ENCODE results near the gene FAM151A.

FAM151A gene

DNA sequence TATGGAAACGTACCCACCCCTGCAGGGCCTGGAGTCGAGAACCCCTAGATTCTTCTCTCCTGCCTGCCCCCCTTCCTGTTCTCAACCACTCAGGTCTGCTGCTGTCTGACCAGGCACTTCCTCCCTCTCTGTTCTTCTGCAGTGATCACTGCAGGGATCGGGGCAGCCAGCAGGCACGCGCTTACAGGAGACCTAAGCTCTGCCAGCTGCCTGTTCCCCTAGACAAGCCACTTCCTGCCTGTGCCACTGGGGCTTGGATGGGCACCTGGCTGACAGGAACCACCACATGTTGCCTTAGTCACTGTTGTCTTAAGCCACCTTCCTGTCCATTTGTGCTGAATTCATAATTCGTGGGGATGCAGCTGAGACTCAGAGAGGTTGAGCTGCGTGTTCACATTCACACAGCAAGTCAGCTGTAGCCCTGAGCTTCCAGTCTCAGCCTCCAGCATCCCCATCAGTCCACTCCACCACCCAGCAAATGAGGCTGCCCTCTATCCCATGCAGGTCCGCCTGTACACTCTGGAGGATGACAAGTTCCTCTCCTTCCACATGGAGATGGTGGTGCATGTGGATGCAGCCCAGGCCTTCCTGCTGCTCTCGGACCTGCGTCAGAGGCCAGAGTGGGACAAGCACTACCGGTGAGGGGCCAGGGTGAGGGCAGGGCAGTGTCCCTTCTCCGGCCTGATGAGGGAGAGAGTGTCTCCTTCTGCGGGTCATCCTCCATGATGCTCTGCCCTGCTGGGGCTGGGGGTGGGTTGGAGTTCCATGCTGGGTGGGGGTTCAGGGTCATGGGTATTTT, 18.6 kb downstream of the FAM151A start:
- DNase-seq (ENCODE audit: low read depth in 2 of 2, low spot score in 1 of 2), result peak in 1 of 2 donors; percentile 2

DNA sequence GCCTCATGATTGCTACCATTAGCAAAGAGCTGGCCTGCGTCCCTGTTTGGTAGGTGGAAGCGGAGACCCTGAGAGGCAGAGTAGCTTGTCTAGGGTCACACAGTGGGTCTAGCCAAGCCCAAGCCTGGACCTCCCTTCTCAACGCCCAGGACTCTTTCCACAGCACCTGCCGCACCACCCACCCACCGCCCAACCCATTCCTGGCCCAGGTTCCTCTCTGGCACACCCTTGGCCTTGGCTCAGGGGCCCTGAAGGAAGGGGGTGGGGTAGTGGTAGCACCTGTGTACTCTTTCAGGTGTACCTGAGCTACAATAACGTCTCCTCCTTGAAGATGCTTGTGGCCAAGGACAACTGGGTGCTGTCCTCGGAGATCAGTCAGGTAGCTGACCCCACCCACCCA, 19.3 kb downstream of the FAM151A start:
- no peak for DNase-seq (ENCODE audit: low read depth in 2 of 2, low spot score in 1 of 2)

DNA sequence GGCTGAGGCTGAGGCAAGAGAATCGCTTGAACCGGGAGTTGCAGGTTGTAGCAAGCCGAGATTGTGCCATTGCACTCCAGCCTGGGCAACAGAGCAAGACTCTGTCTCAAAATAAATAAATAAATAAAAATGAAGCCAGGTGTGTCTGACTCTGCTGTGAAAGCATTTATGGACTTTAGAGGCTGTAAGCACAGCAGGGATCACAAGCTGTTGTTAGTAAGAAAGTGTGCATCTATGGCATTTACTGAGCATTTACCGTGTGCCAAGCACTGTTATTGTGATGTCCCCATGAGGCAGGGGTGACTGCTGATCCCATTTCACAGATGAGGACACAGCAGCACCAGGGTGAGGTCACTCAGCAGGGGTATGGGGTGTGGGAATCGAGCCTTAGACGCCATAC, 20.1 kb downstream of the FAM151A start:
- no peak for DNase-seq (ENCODE audit: low read depth in 2 of 2, low spot score in 1 of 2)

DNA sequence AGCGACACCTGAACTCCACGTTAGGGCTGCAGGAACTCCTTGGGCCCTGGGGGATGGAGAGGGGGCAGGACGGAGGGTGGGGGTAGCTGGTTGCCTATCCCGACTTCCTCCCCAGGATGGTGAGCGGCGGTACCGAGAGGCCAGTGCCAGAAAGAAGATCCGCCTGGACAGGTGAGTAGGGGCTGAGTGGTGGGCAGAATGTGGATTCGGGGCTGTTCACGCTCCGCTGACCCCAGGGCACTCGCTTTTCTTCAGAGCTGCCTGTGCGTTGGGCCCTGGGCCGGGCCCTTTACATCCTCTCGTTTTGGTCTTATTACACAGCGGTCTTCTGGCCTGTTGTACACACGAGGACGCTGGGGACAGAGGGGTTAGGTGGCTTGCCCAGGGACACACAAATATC, 20.8 kb downstream of the FAM151A start:
- DNase-seq (ENCODE audit: low read depth in 2 of 2, low spot score in 1 of 2), result no peak

DNA sequence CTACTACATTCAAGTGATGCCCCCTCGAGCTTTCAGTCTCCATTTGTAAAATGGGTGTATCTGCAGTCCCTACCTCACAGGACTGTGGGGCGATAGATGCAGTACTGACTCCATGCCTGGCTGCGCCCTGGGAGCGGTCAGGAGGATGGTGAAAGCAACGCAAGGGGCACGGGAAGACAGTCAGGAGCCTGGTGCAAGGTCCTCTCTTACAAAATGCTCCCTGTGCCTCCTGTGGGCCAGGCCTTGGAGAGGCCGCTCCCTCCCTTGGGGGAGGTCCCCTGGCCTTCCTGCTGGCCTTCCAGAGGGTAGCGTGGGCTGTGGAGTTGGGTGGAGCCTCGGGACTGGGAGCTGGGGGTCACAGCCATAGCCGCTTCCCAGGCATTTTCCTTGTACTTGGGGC, 21.6 kb downstream of the FAM151A start:
- DNase-seq (ENCODE audit: low read depth in 2 of 2, low spot score in 1 of 2), result no peak

DNA sequence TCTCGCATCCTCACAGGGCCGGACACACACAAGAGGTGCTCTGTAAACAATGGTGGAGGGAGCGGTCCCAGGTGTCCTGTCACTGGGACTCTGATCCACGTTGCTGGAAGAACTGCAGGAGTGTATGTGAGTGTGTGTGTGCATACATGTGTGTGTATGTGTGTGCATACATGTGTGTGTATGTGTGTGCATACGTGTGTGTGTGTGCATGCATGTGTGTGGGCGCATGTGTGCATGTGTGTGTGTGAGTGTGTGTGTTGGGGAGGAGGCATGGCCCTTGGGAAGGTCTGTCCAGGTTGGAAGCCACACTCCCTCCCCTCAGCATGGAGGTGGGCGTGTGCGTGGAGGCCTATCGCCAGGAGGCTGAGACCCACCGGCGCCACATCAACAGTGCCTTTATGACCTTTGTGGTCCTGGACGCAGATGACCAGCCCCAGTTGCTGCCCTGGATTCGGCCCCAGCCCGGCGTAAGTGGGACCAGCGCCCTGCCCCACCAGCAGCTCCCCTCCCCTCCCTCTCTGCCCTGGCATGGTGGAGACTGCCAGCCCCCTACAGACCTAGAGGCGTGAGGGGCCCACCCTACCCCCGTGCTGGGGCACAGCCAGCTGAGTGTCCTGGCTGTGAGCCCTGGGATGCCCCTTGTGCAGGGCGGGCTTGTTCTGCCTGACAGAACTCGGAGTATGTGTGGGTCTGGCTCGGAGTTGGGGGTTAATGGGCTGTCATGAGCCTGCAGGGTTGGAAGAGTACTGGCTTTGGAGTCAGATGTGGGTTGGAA, 22.2 kb downstream of the FAM151A start:
- DNase-seq (ENCODE audit: low read depth in 2 of 2, low spot score in 1 of 2), result no peak

DNA sequence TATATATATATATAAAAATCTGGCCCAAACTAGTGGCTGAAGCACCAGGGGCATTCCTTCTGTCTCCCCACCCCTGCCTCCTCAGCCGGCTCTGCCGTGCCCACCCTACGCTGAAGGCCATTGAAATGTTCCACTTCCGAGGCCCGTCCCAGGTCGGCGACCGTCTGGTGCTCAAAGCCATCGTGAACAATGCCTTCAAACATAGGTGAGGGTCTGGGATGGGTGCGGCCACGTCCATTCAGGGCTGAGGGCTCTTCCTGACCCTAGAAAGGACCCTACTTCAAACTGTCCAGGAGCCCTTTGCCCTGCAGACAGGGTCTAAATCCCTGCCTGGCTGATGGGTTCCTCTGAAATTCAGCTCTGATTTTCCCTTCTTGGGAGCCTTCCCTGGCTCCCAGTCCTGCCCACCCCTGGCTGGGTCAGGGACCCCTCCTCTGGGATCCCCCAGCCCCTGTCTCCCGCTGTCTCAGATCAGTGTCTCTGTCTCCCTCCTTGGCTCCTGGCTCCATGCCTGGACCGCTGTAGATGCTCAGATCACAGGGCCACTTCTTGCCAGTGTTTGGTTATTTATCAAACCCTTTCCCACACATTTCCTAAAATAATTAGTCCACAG, 24.0 kb downstream of the FAM151A start:
- DNase-seq (ENCODE audit: low read depth in 2 of 2, low spot score in 1 of 2), result no peak

DNA sequence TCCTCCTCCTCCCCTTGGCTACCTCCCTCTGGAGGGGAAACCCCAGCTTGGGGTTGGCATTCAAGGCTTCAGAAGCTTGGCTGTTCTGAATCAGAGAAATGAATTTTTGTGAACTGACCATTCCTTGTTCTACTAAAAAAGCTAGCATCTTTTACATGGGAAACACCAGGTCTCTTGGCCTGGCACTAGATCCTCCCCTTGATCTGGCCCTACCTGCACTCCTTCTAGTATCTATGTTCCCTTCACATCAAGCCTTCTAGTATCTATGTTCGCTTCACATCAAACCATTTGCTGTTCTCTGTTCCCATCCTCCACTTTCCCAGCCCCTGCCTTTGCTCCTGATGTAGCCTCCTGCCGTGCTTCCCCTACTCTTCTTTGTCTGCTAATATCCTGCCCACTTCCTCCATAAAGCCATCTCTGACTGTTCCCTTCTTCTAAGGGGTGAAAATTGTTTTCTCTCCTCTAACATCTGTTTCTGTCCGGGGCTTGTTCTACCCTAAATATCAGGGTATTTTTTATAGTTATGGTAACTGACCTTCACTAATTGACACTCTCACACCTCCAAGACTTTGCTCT, 25.8 kb downstream of the FAM151A start:
- DNase-seq (ENCODE audit: low read depth in 2 of 2, low spot score in 1 of 2), result no peak

DNA sequence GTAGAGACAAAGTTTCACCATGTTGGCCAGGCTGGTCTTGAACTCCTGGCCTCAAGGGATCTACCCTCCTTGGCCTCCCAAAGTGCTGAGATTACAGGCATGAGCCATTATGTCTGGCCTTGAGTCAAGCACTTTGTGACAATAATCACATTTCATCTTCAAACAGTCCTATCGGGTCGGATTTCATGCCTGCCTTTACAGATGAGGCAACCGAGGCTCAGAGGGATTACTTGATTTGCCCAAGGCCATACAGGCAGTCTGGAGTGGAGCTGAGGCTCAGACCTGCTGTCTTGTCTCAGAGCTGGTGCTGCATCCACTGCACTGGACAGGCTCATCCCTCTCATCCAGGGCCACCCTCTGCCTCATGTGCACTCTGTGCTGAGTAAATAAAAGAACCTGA, 26.6 kb downstream of the FAM151A start:
- no peak for DNase-seq (ENCODE audit: low read depth in 2 of 2, low spot score in 1 of 2)

DNA sequence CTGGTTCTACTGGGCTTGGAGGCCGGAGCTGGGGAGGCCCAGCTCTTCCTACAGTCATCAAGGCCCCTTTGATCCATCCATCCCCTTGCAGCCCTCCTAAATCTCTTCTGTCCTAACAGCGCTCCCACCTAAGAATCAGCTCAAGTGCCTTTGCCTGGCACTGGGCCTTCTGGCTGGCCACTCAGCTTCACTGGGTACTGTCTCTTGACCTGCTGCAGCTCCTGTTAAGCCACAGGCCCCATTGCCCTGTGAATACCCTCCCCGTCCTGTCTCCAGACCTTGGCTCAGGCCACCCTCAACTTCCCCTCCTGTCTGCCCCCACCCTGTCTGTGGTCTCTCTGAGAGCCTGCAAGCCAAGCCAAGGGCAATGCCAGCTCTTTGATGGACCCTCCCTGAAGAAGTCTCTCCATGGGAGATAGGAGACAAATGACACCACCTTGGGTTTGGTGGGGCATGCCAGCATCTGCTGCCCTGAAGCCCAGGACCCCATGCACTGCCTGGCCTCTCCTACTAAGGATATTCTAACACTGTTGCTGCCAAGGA, 27.3 kb downstream of the FAM151A start:
- no peak for DNase-seq (ENCODE audit: low read depth in 2 of 2, low spot score in 1 of 2)

DNA sequence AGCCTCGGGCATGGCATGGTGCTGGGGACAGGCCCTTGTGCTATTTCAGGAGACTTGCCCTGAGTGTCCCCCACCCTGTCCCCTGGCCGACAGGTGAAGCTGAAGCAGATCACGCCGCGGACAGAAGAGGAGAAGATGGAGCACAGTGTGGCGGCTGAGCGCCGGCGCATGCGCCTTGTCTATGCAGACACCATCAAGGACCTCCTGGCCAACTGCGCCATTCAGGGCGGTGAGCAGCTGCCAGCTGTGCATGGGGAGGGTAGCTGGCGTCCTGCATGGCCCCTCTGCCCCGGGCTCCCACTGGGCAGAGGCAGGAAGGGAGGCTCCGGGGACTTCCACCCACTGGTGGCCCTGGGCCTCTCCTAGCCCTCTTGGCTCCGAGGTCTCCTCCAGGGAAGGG, 28.9 kb downstream of the FAM151A start:
- no peak for DNase-seq (ENCODE audit: low read depth in 2 of 2, low spot score in 1 of 2)

DNA sequence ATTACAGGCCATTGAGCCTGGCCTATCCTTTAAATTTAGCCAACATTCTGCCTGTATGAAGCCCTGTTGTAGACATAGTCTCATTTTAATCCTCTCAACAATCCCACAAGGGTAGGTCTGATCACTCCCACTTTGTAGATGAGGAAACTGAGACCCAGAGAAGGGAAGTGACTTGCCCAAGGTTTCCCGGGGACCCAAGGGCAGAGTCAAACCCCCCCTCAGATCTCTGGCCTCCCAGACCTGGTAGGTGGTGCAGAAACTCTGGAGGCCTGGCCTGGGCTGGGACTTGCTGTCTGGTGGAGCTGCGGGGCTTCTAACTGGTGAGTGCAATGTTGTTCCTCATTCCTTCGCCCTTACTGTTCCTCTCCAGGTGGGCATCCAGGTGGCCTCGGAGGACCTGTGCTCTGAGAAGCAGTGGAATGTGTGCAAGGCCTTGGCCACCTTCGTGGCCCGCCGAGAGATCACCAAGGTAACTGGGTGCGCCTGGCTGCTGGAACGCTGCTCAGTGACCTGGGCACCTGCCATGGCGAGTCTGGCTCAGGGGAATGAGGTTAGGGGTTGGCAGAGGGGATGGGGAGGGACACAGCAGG, 29.7 kb downstream of the FAM151A start:
- no peak for DNase-seq (ENCODE audit: low read depth in 2 of 2, low spot score in 1 of 2)

DNA sequence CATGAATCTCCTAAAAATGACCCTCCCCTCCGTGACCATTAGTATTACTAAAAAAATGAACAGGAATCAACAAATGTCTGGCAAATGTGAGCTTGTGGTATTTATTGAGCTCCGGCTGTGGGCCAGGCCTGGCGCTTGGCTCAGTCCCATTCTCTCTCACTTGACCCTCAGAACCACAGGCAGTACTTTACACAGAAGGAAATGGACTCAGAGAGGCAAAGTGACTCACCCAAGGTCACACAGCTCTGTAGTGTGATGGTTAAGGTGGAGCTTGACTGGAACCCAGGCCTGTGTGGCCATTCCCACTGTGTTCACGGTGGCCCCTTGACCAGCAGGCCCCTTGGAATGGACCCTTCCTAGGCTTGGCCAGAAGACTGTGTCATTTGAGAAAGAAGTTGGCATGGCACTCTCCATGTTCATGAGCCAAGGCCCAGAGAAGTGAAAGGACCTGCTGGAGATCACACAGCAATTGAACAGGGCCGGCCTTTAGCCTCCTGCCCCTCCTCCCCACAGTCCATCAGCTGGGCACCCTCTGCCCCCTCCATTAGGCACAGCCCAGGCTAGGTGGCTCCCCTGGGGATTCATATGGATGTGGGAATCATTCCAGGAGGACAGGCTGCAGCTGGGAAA, 32.1 kb downstream of the FAM151A start:
- no peak for DNase-seq (ENCODE audit: low read depth in 2 of 2, low spot score in 1 of 2)

DNA sequence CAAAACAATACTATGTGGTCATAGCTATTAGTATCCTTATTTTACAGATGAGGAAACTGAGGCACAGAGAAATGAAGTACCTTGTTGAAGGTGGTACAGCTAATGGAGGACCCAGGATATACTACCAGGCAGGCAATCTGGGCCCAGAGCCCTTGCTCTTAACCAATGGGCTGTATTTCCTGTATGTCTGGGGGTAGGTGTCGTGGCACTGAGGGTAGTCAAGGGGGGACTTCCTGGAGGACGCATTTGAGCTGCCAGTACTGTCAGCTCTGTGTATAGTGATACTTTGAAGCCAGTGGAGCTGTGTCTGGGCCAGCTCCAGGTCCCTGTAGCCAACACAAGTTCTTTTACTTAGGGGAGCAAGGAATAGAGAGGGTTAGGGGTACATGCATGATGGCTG, 34.9 kb downstream of the FAM151A start:
- DNase-seq (ENCODE audit: low read depth in 2 of 2, low spot score in 1 of 2), result no peak

DNA sequence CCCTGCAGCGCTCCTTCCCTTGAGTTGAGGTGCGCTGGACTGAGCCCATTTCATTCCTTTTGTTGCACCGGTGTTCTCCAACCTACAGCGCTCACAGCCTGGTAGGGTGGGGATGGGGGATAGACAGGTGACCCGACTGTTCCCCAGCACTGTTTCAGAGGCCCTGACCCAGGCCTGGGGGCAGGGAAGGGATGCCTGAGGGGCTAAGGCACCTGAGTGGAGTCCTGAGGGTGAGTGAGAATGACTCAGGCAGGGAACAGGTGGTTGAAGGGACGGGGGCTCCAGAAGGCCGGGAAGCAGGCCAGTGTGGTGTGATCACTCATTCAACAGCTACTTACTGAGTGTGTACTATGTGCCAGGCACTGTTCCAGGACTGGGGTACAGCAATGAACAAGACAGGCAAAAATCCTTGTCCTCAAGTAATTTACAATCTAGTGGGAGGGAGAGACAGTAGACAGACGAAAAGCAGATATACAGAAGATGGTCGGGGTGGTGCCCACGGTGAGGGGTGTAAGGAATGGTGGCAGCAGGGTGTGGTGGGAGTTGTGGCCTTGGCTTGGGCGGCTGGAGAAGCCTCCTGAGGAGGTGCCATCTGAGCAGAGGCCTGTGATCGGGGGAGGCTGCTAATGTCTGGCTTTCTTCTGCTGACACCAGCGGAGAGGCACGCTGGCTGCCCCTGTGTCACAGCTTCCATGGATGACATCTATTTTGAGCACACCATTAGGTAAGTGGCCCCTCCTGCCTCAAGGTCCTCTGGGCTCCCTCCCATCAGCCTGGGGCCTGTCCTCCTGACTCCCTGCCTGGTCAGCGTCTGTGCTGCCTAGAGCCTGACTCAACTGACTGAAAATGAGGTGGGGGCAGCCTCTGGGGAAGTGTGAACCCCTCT, 37.9 kb downstream of the FAM151A start:
- DNase-seq (ENCODE audit: low read depth in 2 of 2, low spot score in 1 of 2), result no peak

DNA sequence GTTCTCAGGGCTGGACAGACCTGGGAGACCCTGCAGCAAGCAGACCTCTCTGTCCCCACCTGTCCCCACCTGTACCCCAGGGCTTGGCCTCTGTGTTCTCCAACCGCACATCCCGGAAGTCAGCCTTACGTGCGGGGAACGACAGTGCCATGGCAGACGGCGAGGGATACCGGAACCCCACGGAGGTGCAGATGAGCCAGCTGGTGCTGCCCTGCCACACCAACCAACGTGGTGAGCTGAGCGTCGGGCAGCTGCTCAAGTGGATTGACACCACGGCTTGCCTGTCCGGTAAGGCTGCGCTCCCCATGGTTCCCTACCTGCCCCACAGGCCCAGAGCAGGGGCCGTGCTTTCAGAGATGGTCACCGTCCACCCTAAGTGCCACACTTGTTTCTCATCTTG, 38.8 kb downstream of the FAM151A start:
- no peak for DNase-seq (ENCODE audit: low read depth in 2 of 2, low spot score in 1 of 2)

DNA sequence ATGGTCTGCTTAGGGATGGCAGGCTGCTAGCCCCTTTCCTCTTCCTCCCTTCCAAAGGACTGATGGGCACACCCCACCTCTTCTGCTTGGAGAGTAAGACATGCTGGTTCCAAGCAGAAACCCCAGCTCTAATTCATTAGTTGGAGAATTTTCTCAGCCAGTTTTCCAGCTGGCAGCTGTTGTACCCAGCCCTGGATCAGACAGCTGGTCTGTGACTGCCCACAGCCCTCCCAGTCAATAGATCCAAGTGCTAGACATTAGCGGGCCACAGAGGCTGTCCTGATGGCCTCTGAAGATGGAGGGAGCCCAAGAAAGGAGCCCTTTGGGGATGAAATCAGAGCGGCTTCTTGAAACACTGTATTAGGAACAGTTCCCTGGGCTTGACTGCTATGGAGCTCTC, 39.5 kb downstream of the FAM151A start:
- DNase-seq (ENCODE audit: low read depth in 2 of 2, low spot score in 1 of 2), result no peak

DNA sequence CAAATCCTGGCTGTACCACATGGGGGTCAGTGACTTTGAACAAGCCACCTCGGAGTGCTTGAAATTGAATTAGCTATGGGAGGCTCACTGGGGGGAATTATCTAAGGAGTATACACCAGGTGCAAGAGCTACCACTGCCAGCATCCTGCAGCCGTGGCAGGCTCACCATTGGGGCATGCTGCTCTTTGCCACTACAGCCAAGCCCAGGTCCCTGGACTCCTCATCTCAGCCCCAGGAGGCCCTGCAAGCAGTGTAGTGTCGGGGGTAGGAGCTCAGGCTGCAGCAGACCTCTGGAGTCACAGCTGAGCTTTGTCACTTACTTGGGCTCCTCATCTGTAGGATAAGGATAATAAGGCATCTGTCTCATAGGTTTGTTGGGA, 40.0 kb downstream of the FAM151A start:
- no peak for DNase-seq (ENCODE audit: low read depth in 2 of 2, low spot score in 1 of 2)

DNA sequence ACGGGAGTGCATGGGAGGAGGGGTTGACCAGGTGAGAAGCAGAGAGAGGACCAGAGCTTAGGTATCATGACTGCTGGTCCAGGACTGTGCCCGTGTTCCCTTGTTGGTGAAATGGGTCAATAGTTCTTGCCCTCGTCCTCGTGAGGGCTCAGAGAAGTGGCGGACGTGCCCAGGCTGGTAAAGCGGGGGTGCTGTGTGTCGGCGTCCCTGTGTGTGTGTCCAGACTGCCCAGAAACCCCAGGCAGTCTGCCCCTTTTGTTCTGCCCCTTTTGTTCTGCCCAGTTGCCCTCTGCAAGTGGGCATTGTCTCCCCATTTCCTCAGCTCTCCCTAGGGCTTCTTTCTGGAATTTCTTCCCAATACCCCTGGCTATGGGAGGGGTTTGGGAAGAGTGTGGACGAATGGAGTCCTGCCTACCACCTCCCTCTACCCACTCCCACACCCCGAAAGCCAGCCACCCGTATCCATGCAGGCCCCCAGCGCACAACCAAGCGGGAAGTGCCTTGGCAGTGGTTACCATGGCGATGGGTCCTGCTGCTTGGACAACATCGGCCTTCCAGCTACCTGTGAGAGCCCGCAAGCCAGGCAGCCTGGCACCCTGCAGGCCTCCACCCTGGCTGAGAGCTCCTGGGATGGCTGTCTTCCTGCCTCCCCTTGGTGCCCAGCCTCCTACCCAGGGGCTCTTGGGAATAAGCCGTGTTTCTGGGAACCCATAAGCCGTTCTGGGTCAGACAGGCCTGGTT, 40.6 kb downstream of the FAM151A start:
- DNase-seq (ENCODE audit: low read depth in 2 of 2, low spot score in 1 of 2), result no peak
